H1 (cell line): ENCODE measurements around the gene SLC38A10. TPM values are rescaled to one million over a fixed set of nuclear protein-coding genes. Genes with fewer than 3 reads are reported as not detected.

Experiments
- EGR1 ChIP-seq: IDR thresholded peaks from 2 replicates; pipeline ENCODE4 v1.6.1; 2011; ENCODE audit warnings: low read depth, low read length, borderline replicate concordance
- JUND ChIP-seq: IDR thresholded peaks from 2 replicates; pipeline ENCODE4 v1.6.1; 2011; ENCODE audit warnings: mild to moderate bottlenecking, improper control_type of control experiment, low read length
- TAF7 ChIP-seq: optimal IDR thresholded peaks from 2 replicates; pipeline ENCODE3; 2011; ENCODE audit warnings: low read depth, mild to moderate bottlenecking, inconsistent platforms, low read length, moderate library complexity, borderline replicate concordance
- polyA plus RNA-seq, 7 experiments: library from polyadenylated mRNA; depleted of rRNA in 3 of 7; stranded (reverse) in 5 of 7; unstranded in 2 of 7; fragments of >200 nt in 5 of 7; fragments of 200-250 nt in 2 of 7; gene quantifications; 1 replicate in 5 of 7; 2 replicates in 1 of 7; 4 replicates in 1 of 7; pipeline versions ENCODE4 v1.2.1 to v1.2.3, GENCODE V29; 2011 to 2013; ENCODE audit warnings: missing spikeins in 2 of 7, mixed read lengths in 2 of 7
- total RNA-seq: library from RNA; stranded (reverse); fragmentation: NEBNext Ultra II Directional; extraction: Animal tissue kit (Norgen Biotek cat#: 25700); gene quantifications from 2 replicates; pipeline ENCODE4 v1.2.1, GENCODE V29; 2021

The SLC38A10 gene
- total and polyA plus RNA-seq, 2 of the 8 experiments (the other 6 are each of a cell fraction or from before 2014, with no cell fraction given): 26.4 to 41.0 TPM

GRCh38 chr17:81295031-81295675 is at the start of gene SLC38A10 (continued):
- TF ChIP-seq TAF7 (peak; percentile 22), JUND (no peak), EGR1 (0 out of 2 replicates have a peak, but pooled peaks have one; percentile 15)
